Measurements from ENCODE around the gene NOX5. TPM values are rescaled to one million over a fixed set of nuclear protein-coding genes. Genes with fewer than 3 reads are reported as not detected.

The NOX5 gene
- total RNA-seq, 1 experiment from 2014 or later, result 339 TPM

- Histone ChIP-seq H3K9me3 (ENCODE audit: low read length) (no peaks in the 10 kb centered on the region), H3K4me2 (ENCODE audit: low read length) (no peak overlapping the region), H3K27me3 (ENCODE audit: low read length) (no peaks in the 10 kb centered on the region), H3K9me2 (replicated peaks; ENCODE audit: low read length) (no peaks in the 10 kb centered on the region), H4K20me1 (ENCODE audit: low read length) (no peaks in the 10 kb centered on the region), H3K79me2 (ENCODE audit: low read length) (no peaks in the 10 kb centered on the region), H3K9ac (ENCODE audit: low read length) (peak overlapping the region; percentile 27; the same call in 1 of the 2 replicates), H3K4me1 (ENCODE audit: insufficient read depth, low read length) (peaks cover 30% of the 10 kb centered on the region), H3F3A (ENCODE audit: low read length, unreplicated experiment) (no peaks in the 10 kb centered on the region), H3K36me3 (ENCODE audit: low read depth, low read length) (no peaks in the 10 kb centered on the region), H3K27ac (ENCODE audit: low read length) (peak overlapping the region; percentile 73), H2AFZ (ENCODE audit: low read length) (no peak overlapping the region), H3K4me3 (ENCODE audit: low read length) (no peak overlapping the region)
- intact Hi-C loops (cut with micrococcal nuclease), result no loop called here
- POLR2A ChIA-PET (ENCODE audit: unreplicated experiment), result interaction anchor here (0.6 kb wide), 1 partner anchor 67 kb away, joined by 8 read pairs; no protein-coding TSS in a partner anchor
- TF ChIP-seq CTCF (conservative IDR thresholded peaks at IDR 0.05; ENCODE audit: low read depth, low read length) (no peak), EZH2phosphoT487 (IDR thresholded peaks at IDR 0.05; ENCODE audit: borderline replicate concordance, low read length) (no peak), EZH2 (IDR thresholded peaks at IDR 0.05; ENCODE audit: low read length, unreplicated experiment) (no peak)
- CTCF ChIA-PET, result no interaction called here
- no TSS peak for BruUV-seq (replicated peaks)
- 0 out of 2 replicates have a peak, but pooled peaks have one; percentile 18 for ATAC-seq
- peak; percentile 44 for DNase-seq
Measured at GRCh38 chr15:69093127-69093526, 78.6 kb downstream of the NOX5 start.

- DNase-seq, result no peak
- no peaks in the 10 kb centered on the region for H3K27me3 ChIP-seq (ENCODE audit: low read length)
- no peak for ATAC-seq
- no peak overlapping the region for H2AFZ ChIP-seq (ENCODE audit: low read length)
- H3K4me3 ChIP-seq (ENCODE audit: low read length), result no peak overlapping the region
- no peak overlapping the region for H3K9ac ChIP-seq (ENCODE audit: low read length)
- no TSS peak for BruUV-seq (replicated peaks)
- CTCF ChIA-PET, result no interaction called here
- POLR2A ChIA-PET (ENCODE audit: unreplicated experiment), result no interaction called here
- intact Hi-C loops (cut with micrococcal nuclease), result no loop called here
- H3K36me3 ChIP-seq (ENCODE audit: low read depth, low read length), result no peaks in the 10 kb centered on the region
- H3K9me2 ChIP-seq (replicated peaks; ENCODE audit: low read length), result no peaks in the 10 kb centered on the region
- H3K4me1 ChIP-seq (ENCODE audit: insufficient read depth, low read length), result peaks cover 27% of the 10 kb centered on the region
- no peaks in the 10 kb centered on the region for H3K9me3 ChIP-seq (ENCODE audit: low read length)
- H3F3A ChIP-seq (ENCODE audit: low read length, unreplicated experiment), result no peaks in the 10 kb centered on the region
- no peak for TF ChIP-seq EZH2phosphoT487 (IDR thresholded peaks at IDR 0.05; ENCODE audit: borderline replicate concordance, low read length)
- no peak for TF ChIP-seq EZH2 (IDR thresholded peaks at IDR 0.05; ENCODE audit: low read length, unreplicated experiment)
- TF ChIP-seq CTCF (conservative IDR thresholded peaks at IDR 0.05; ENCODE audit: low read depth, low read length), result no peak
- no peak overlapping the region for H3K27ac ChIP-seq (ENCODE audit: low read length)
- no peaks in the 10 kb centered on the region for H3K79me2 ChIP-seq (ENCODE audit: low read length)
- H3K4me2 ChIP-seq (ENCODE audit: low read length), result no peak overlapping the region
- no peaks in the 10 kb centered on the region for H4K20me1 ChIP-seq (ENCODE audit: low read length)
Measured at GRCh38 chr15:69093614-69094013, 79.1 kb downstream of the NOX5 start.

GRCh38 chr15:69094124-69094921 is 79.8 kb downstream of the NOX5 start:
- Histone ChIP-seq H3K9ac (ENCODE audit: low read length) (no peak overlapping the region), H3K9me3 (ENCODE audit: low read length) (no peaks in the 10 kb centered on the region), H3K4me1 (ENCODE audit: insufficient read depth, low read length) (peaks cover 27% of the 10 kb centered on the region), H4K20me1 (ENCODE audit: low read length) (no peaks in the 10 kb centered on the region), H2AFZ (ENCODE audit: low read length) (no peak overlapping the region), H3K36me3 (ENCODE audit: low read depth, low read length) (no peaks in the 10 kb centered on the region), H3F3A (ENCODE audit: low read length, unreplicated experiment) (no peaks in the 10 kb centered on the region), H3K4me2 (ENCODE audit: low read length) (no peak overlapping the region), H3K27ac (ENCODE audit: low read length) (no peak overlapping the region), H3K9me2 (replicated peaks; ENCODE audit: low read length) (no peaks in the 10 kb centered on the region), H3K4me3 (ENCODE audit: low read length) (no peak overlapping the region), H3K79me2 (ENCODE audit: low read length) (no peaks in the 10 kb centered on the region), H3K27me3 (ENCODE audit: low read length) (no peaks in the 10 kb centered on the region)
- BruUV-seq (replicated peaks), result no TSS peak
- CTCF ChIA-PET, result no interaction called here
- POLR2A ChIA-PET (ENCODE audit: unreplicated experiment), result no interaction called here
- no peak for TF ChIP-seq EZH2 (IDR thresholded peaks at IDR 0.05; ENCODE audit: low read length, unreplicated experiment)
- TF ChIP-seq EZH2phosphoT487 (IDR thresholded peaks at IDR 0.05; ENCODE audit: borderline replicate concordance, low read length), result no peak
- TF ChIP-seq CTCF (conservative IDR thresholded peaks at IDR 0.05; ENCODE audit: low read depth, low read length), result no peak
- intact Hi-C loops (cut with micrococcal nuclease), result no loop called here
- no peak for DNase-seq
- ATAC-seq, result no peak

All from PC-3 (cell line).